ENCODE results near the gene TGFBR2. TPM values are rescaled to one million over a fixed set of nuclear protein-coding genes. Genes with fewer than 3 reads are reported as not detected.

The TGFBR2 gene
- total and polyA plus RNA-seq, 2 of the 13 experiments (the other 11 are each of a cell fraction or from before 2014, with no cell fraction given): 82.2 to 187 TPM

- TF ChIP-seq TCF12 (IDR thresholded peaks at IDR 0.05): no peak
- TF ChIP-seq TCF12 (CRISPR knock-in tag; IDR thresholded peaks at IDR 0.05): no peak
- TF ChIP-seq ZSCAN20 (CRISPR knock-in tag; IDR thresholded peaks at IDR 0.05; ENCODE audit: borderline replicate concordance): no peak
- TF ChIP-seq ZBTB1 (CRISPR knock-in tag; IDR thresholded peaks at IDR 0.05; ENCODE audit: borderline replicate concordance): no peak
- no peak for TF ChIP-seq EHMT2 (IDR thresholded peaks at IDR 0.05; ENCODE audit: borderline replicate concordance, low read depth, low read length)
- TF ChIP-seq PBX2 (CRISPR knock-in tag; IDR thresholded peaks at IDR 0.05): no peak
- no peak for TF ChIP-seq SP140L (CRISPR knock-in tag; IDR thresholded peaks at IDR 0.05; ENCODE audit: borderline replicate concordance)
- TF ChIP-seq ZNF280B (CRISPR knock-in tag; IDR thresholded peaks at IDR 0.05; ENCODE audit: borderline replicate concordance): no peak
- TF ChIP-seq ZNF143 (CRISPR knock-in tag; IDR thresholded peaks at IDR 0.05): no peak
- TF ChIP-seq, protein P1, sequence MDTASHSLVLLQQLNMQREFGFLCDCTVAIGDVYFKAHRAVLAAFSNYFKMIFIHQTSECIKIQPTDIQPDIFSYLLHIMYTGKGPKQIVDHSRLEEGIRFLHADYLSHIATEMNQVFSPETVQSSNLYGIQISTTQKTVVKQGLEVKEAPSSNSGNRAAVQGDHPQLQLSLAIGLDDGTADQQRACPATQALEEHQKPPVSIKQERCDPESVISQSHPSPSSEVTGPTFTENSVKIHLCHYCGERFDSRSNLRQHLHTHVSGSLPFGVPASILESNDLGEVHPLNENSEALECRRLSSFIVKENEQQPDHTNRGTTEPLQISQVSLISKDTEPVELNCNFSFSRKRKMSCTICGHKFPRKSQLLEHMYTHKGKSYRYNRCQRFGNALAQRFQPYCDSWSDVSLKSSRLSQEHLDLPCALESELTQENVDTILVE (CRISPR knock-in tag; IDR thresholded peaks at IDR 0.05): no peak
- TF ChIP-seq HNF4G (IDR thresholded peaks at IDR 0.05; ENCODE audit: borderline replicate concordance, low read depth, low read length): no peak
- TF ChIP-seq HNF4G (CRISPR knock-in tag; IDR thresholded peaks at IDR 0.05; ENCODE audit: borderline replicate concordance, low read depth): no peak
- no peak for TF ChIP-seq TSC22D2 (CRISPR knock-in tag; IDR thresholded peaks at IDR 0.05; ENCODE audit: borderline replicate concordance)
- TF ChIP-seq RBM22 (optimal IDR thresholded peaks at IDR 0.05; ENCODE audit: low read length): no peak
- TF ChIP-seq ARID3A (IDR thresholded peaks at IDR 0.05; ENCODE audit: low read depth, low read length): peak; percentile 96
- no peak for TF ChIP-seq MYPOP (CRISPR knock-in tag; IDR thresholded peaks at IDR 0.05)
- no peak for TF ChIP-seq SP5 (CRISPR knock-in tag; IDR thresholded peaks at IDR 0.05; ENCODE audit: borderline replicate concordance, low read depth)
- no peak for TF ChIP-seq ZFP82 (CRISPR knock-in tag; IDR thresholded peaks at IDR 0.05; ENCODE audit: borderline replicate concordance)
- TF ChIP-seq, protein P2, sequence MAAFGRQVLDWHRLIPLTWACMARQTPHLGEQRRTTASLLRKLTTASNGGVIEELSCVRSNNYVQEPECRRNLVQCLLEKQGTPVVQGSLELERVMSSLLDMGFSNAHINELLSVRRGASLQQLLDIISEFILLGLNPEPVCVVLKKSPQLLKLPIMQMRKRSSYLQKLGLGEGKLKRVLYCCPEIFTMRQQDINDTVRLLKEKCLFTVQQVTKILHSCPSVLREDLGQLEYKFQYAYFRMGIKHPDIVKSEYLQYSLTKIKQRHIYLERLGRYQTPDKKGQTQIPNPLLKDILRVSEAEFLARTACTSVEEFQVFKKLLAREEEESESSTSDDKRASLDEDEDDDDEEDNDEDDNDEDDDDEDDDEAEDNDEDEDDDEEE (CRISPR knock-in tag; IDR thresholded peaks at IDR 0.05): no peak
- peak; percentile 67; the same call in 1 of the 2 replicates for TF ChIP-seq FOXJ3 (CRISPR knock-in tag; IDR thresholded peaks at IDR 0.05; ENCODE audit: borderline replicate concordance)
These were observed 114.3 kb downstream of the TGFBR2 start (continued) for GRCh38 chr3:30720586-30721313.

Measured in HepG2 (cell line).